GM18505 (cell line): ENCODE results near the gene FAM13A.
"Not testable (repeated sequence)": the region's sequence is repeated elsewhere in the genome, so short reads cannot be mapped to it uniquely, and the experiment has no call there.

Experiments used
- ATAC-seq: cut with Tn5 transposase; IDR thresholded peaks from one replicate; pipeline ENCODE4 v1.9.1; 2021; ENCODE audit not compliant: unreplicated experiment
- POLR2A ChIP-seq: IDR thresholded peaks from 4 replicates; pipeline ENCODE4 v1.6.1; 2011; ENCODE audit warnings: borderline replicate concordance; ENCODE audit not compliant: insufficient read depth, insufficient read length; ENCODE audit errors: extremely low read depth

The FAM13A gene

DNA sequence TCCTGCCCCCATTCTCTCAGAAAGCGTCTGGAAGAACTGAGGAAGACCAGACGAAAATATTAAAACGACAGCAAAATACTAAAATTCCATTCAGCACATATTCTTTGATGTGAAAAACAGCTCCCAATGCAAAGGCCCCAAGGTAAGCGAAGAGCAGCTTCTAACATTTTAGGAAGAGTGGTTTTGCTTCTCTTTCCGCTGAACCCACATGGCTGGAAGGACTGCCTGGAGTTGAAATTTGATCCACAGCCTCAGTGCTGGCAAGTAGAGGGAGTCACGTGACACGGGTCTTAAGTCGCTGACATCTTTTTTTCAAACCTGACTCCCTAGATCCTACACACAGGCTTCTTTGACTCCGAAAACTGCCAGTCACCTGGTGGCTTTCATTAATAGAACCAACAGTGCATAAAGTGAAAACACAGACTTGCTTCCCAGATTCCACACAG is at the start of gene FAM13A:
Gene FAM13A (minus strand): TSS at position 233 of the 446 bp plus-strand sequence. CDS start 221 bp downstream, at position 12.
- TF ChIP-seq POLR2A, result no peak
- peak; percentile 56 for ATAC-seq

DNA sequence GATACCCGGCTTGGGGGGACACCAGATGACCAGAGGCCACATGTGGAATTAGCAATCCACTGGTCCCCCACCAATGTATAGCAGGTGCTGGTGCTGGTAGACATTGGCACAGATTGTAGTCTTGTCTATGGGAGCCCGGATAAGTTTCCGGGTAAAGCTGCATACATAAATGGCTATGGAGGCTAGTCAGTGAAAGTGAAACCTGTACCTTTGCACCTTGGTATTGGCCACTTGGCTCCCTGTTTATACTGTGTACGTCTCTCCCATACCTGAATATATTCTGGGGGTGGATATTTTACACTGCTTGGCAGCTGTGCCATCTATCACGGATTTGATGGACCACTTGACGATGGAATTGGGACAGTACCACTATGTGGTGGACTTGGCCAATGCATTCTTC is 48.7 kb upstream of the FAM13A start:
- no peak for ATAC-seq

DNA sequence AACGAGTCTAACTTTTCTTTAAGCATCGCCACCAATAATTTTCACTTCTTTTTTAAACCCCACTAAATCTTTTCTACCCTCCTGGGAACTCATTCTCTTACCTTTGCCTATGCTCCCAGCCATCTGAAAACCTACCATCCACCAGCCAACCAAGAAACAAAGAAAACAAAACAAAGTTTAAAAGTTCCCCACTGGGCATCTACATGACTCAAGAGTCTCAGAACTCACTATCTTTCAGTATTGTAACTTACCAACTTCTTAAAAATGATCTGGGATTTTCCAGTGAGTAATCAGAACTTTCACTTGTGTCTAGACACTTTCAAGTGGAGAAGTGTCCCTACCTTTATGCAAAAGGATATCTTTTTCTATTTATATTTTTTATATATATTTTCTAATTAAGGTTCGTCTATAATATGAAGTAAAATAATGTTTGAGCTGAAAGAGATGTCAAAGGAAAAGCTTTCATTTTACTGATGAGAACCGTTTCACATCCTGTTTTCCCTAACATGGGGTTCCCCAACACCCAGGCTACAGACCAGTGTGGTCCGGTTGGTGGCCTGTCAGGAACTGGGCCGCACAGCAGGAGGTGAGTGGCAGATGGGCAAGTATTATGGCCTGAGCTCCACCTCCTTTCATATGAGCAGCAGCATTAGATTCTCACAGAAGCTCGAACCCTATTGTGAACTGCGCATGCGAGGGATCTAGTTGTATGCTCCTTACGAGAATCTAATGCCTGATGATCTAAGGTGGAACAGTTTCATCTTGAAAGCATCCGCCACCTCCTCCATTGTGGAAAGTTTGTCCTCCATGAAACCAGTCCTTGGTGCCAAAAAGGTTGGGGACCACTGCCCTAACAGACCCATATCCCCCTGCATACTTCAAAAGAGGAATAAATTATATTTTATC is 44.5 kb upstream of the FAM13A start:
- no peak for TF ChIP-seq POLR2A
- peak; percentile 97 for ATAC-seq

More for the DNA sequence above, 48.7 kb upstream of the FAM13A start:
- no peak for TF ChIP-seq POLR2A

DNA sequence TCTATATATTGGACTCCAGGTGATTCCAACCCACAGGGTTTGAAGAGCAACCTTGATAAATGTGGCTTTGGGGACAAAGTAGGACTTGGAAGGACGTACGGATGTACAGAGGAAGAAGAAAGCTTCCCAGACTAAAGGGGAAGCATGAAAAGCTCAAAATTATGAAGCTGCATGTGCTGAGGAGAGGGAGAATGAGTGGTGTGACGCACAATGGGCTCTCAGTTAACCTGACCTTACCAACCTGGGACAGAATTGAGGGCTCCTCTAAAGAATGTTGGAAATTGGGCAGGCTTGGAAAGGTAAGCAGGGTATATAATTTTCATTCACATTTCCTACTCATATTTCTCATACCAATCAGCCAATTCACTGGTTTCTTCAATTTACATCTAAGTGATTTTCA is 43.9 kb upstream of the FAM13A start:
- TF ChIP-seq POLR2A, result no peak
- peak; percentile 17 for ATAC-seq

DNA sequence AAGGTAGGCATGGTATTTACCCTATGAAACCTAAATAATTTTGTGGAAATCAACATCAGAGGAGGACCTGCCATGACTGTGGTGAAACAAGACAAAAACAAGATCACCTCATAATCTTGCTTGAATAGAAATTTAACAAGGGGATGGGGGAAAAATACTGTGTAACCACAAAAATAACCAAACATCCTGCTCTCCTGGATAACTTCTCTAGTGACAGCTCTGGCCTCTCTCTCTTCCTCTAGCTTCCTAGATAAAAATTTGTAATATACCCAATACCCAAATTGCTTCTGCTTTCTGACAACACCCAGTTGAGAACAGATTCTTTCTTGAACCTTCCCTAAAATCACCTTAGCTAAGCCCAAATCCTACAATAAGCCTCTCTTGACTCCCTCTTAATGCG is 42.5 kb upstream of the FAM13A start:
- no peak for ATAC-seq
- no peak for TF ChIP-seq POLR2A

DNA sequence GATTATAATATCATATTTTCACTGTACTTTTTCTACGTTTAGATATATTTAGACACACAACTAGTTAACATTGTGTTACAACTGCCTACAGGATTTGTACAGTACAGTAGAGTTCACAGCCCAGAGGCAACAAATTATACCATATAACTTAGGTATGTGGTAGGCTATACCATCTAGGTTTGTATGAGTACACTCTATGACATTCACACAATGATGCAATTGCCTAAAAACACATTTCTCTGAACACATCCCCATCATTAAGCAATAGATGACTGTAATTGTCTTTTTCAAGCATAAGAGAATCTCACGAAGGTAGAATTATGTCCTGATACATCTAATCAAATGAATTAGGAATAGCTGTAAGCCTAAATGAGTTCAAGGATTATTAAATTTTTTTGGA is 42.0 kb upstream of the FAM13A start:
- ATAC-seq, result no peak
- TF ChIP-seq POLR2A, result no peak

DNA sequence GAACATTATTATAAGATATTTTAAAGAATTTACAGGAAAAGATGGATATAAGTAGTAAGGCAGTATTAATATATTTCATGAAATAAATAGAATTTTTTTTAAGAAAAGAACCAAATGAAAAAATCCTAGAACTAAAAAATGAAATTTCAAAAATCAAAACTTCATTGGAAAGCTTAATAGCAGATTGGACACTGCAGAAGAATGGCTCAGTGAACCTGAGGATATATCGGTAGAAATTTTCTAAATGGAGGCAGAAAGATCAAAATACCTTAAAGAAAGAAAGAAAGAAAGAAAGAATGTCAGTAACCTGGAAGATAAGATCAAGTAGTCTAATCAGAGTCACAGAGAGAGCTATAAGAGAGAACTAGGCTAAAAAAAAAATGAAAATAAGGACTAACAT is 21.3 kb upstream of the FAM13A start:
- TF ChIP-seq POLR2A, result no peak
- no peak for ATAC-seq

DNA sequence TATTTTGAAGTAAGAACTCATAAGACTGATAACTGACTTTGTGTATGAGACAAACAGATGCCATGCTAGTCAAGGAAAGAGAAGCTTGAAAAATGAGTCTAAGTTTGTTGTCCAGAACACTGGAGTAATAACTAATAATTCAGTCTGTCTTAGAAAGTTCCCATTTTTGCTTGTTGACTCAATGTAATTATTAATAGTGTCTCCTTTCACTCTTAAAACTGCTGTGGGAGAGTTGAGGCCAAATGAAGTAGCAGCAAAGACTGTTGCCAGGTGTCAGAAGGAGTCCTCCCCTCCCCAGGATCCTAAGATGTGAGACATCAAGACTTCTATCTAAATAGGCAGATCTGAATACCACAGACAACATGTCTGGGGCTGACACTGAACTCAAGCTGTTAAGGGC is 20.8 kb upstream of the FAM13A start:
- no peak for TF ChIP-seq POLR2A
- ATAC-seq, result no peak

DNA sequence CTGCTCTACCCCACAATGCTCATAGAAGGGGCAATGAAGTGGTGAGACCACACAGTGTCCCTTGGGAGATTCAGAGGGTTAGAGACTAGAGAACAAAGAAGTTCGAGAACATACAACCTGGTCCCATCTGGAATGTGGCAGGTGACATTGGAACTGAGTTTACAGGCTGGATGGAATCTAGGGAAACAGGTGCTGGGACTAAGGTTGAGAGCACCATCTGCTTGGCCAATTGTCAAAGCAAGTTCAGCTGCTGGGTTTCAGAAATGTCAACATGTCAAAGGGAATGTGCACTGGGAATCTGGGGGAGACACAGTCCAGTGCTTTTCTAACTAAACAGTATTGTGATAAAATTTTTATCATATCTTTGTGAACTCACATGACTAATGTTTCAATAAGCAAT is 15.9 kb upstream of the FAM13A start:
- no peak for TF ChIP-seq POLR2A
- no peak for ATAC-seq

DNA sequence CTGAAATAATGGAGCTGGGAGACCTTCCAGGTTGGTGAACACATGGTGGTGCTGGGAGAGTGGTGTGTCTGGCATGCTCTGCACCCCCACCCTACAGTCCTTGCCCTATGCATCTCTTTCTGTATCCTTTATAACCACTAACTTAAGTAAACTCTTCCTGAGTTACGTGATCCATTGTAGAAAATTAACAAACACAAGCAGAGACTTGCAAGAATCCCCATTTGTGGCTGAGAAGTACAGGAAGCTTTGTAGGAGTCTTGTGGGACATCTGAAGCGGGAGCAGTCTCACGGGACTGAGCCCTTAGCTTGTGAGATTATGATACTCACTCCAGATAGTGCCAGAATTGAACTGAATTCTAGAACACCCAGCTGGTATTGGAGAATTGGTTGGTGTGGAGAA is 14.3 kb upstream of the FAM13A start:
- no peak for ATAC-seq
- no peak for TF ChIP-seq POLR2A

DNA sequence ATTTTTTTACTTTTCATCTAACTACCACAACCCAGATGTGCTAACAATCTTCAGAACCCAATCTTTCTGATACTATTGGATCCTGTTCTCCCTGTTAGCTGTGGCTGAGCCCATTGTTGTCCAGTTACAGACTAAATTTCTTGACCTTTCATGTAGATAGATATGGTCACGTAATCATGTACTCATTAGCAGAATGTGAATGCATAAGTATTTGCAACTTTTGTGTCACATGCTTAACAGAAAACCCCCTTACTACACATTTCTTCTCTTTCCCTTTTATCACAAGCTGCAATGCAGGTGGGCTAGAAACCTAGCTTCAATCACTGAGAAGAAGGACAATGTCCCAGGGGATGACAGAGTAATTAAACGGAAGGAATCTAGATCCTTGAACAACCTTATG is 13.1 kb upstream of the FAM13A start:
- peak; percentile 31 for ATAC-seq
- no peak for TF ChIP-seq POLR2A

DNA sequence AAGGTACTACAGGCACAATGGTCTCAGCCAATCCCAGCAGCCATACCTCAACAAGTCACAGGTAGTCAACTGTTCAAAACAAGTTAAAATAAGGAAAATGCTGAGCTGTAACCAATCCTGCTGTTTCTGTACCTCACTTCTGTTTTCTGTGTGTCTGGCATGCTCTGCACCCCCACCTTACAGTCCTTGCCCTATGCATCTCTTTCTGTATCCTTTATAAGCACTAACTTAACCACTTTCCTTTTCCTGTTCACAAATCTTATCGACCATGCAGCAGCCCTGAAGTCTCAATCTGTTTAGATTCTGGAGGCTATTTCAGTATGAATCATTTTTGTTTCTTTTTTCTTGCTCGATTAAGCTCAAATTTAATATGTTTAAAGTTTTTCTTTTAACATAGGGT is 12.5 kb upstream of the FAM13A start:
- peak; percentile 95 for ATAC-seq

DNA sequence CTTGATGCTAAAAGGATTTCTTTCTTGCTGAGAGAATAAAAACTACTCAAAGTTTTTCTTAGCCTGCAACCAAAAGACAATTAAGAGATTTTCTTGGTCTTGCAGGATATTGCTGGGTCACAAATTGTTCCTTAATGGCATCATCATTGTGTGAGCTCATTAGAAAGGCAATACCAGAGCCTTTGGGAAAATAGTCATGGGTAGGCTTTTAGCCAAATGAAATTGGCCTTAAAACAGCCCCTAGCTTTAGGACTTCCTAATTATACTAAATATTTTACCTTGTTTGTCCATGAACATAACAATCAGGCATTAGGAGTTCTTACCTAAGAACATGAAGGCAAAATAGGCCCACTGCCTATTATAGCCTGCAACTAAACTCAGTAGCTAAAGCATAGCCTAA is 10.4 kb upstream of the FAM13A start:
- no peak for TF ChIP-seq POLR2A
- no peak for ATAC-seq

More for the DNA sequence above, 12.5 kb upstream of the FAM13A start:
- no peak for TF ChIP-seq POLR2A

DNA sequence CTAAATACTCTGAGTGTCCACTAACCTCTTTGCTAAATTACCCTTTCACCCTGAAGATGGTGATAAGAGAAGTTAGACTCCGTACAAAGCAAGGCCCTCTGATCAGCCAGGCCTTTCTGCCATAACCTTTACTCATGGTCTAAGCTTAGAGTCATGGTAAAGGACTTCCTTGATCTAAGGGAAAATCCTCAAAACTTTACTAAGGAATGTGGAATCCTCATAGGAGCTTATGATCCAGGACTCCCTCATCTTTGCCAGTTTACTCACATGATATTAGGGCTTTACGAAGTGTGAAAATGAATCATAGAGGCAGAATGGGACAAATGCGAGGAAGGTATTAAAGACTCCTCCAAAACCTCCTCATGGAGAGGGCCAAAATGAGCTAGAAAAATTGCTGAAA is 7.9 kb upstream of the FAM13A start:
- ATAC-seq, result no peak
- no peak for TF ChIP-seq POLR2A

DNA sequence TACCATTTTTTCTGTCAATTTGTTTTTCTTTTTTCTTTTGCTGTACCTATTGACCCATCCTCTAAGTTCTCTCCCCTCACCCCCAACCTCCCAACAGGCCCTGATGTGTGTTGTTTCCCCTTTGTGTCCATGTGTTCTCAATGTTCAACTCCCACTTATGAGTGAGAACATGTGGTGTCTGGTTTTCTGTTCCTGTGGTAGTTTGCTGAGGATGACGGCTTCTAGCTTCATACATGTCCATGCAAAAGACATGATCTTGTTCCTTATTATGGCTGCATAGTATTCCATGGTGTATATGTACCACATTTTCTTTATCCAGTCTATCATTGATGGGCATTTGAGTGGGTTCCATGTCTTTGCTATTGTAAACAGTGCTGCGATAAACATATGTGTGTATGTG is 859 bp upstream of the FAM13A start:
- ATAC-seq, result not testable (repeated sequence)
